Caco-2 (cell line): ENCODE data around the gene C17orf113. TPM values are rescaled to one million over a fixed set of nuclear protein-coding genes. Genes with fewer than 3 reads are reported as not detected.

ENCODE experiments used
- BruUV-seq: library from RNA; stranded (reverse); fragments of 400-500 nt; replicated peaks from 2 replicates; lab custom pipeline; 2021; lab: Mats Ljungman, UMichigan
- CTCF ChIA-PET: fragments of 300-600 bp; sonication (Branson Sonifier 250); formaldehyde crosslinking; loops from one replicate; lab custom pipeline; 2022; ENCODE audit warnings: antibody characterized with exemption; lab: Charles Lee
- POLR2A ChIA-PET: fragments of 300-600 bp; sonication (Branson Sonifier 250); formaldehyde crosslinking; loops from one replicate; lab custom pipeline; 2022; ENCODE audit warnings: antibody characterized with exemption; lab: Charles Lee
- DNase-seq, 2 experiments: peaks; one replicate each; pipeline versions ENCODE4 v3.0.0 to v3.0.0-alpha.2; 2020 to 2022
- H3K27me3 ChIP-seq: replicated peaks from 2 replicates; pipeline ENCODE4 v1.6.0; 2011; ENCODE audit warnings: low read length; ENCODE audit not compliant: control insufficient read depth, insufficient read depth
- H3K36me3 ChIP-seq: 2 replicates; pipeline ENCODE4 v1.5.1; 2011; ENCODE audit warnings: low read length; ENCODE audit not compliant: control insufficient read depth, insufficient read depth
- H3K4me1 ChIP-seq: fragments of 250-450 bp; sonication (Bioruptor Pico); 2 replicates; pipeline ENCODE4 v1.5.1; 2020; ENCODE audit warnings: mild to moderate bottlenecking
- H3K4me3 ChIP-seq: 2 replicates; pipeline ENCODE4 v1.5.1; 2011; ENCODE audit warnings: low read depth, mild to moderate bottlenecking, control low read depth, low read length
- H3K9me3 ChIP-seq: fragments of 250-450 bp; sonication (Bioruptor Pico); 2 replicates; pipeline ENCODE4 v1.5.1; 2020; ENCODE audit warnings: mild to moderate bottlenecking, moderate library complexity
- H3K27ac Mint-ChIP-seq: one replicate; pipeline ENCODE4 v1.8.0; 2022; ENCODE audit warnings: mixed read lengths; ENCODE audit not compliant: unreplicated experiment
- H3K27me3 Mint-ChIP-seq: one replicate; pipeline ENCODE4 v1.8.0; 2022; ENCODE audit warnings: mixed read lengths; ENCODE audit not compliant: insufficient read depth, unreplicated experiment
- H3K36me3 Mint-ChIP-seq: one replicate; pipeline ENCODE4 v1.8.0; 2022; ENCODE audit warnings: mild to moderate bottlenecking, mixed read lengths; ENCODE audit not compliant: insufficient read depth, unreplicated experiment
- H3K4me1 Mint-ChIP-seq: one replicate; pipeline ENCODE4 v1.8.0; 2022; ENCODE audit warnings: low read depth, mixed read lengths; ENCODE audit not compliant: unreplicated experiment
- H3K4me3 Mint-ChIP-seq: one replicate; pipeline ENCODE4 v1.8.0; 2022; ENCODE audit warnings: mild to moderate bottlenecking, moderate library complexity, mixed read lengths; ENCODE audit not compliant: unreplicated experiment
- H3K9me3 Mint-ChIP-seq: one replicate; pipeline ENCODE4 v1.8.0; 2022; ENCODE audit warnings: mixed read lengths; ENCODE audit not compliant: unreplicated experiment
- intact Hi-C: fragments of 100-400 bp; cut with micrococcal nuclease; formaldehyde crosslinking; loops from one replicate; pipeline ENCODE4 v1.10.0; 2022; ENCODE audit not compliant: unreplicated experiment
- total RNA-seq: library from RNA; stranded (reverse); gene quantifications from 2 replicates; pipeline ENCODE4 v1.2.3, GENCODE V29; 2022
- TF ChIP-seq, protein P1 (sequence below), 2 experiments: fragments of 200-600 bp in 1 of 2; IDR thresholded peaks; 1 replicate in 1 of 2; 2 replicates in 1 of 2; pipeline versions ENCODE4 v1.5.1 to v1.8.0; 2011 to 2022; ENCODE audit warnings: antibody characterized with exemption in 1 of 2, control low read depth in 1 of 2, inconsistent platforms in 1 of 2, low read depth in 1 of 2, low read length in 1 of 2, mild to moderate bottlenecking in 1 of 2, moderate library complexity in 1 of 2; ENCODE audit not compliant: insufficient read depth in 1 of 2, severe bottlenecking in 1 of 2, unreplicated experiment in 1 of 2

The C17orf113 gene
- total RNA-seq, 1 experiment from 2014 or later, result 4.7 TPM

DNA sequence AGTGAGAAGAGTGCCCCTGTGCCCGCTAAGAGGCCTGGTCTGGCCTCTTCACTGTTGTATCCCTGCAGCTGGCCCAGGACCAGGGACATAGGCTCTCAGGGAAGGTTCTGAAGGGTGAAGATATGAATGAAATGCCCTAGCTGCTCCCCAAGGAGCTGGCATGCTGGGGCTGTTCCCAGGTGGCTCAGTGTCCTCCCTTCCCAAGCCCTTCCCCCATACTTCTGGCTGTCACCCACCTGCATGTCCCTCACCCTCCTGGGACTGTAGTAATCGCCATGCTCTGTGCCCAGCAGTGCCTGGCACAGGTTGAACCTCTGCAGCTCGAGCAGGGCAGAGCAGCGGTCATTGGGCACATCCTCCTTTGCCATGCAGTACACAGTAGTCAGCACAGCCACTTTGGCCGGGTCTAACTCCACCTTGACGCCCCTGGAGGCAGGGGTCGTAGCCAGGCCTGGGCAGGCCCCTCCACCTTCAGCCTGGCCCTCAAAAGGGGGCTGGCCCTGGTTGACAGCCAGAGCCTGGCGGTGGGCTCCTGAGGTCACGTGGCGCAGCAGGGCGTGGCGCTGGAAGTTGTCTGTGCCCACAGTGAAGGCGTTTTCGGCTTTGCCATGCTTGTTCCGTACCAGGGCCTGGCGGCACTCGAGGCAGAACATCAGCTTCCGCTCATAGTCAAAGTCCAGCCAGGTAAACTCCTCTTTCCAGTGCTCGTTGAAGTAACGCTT, 7.6 kb downstream of the C17orf113 start:
- Histone ChIP-seq H3K36me3 (peaks cover 1% of the 10 kb centered on the region), H3K9me3 (no peaks in the 10 kb centered on the region), H3K4me3 (no peak overlapping the region), H3K27me3 (no peaks in the 10 kb centered on the region), H3K4me1 (no peaks in the 10 kb centered on the region)
- Mint-ChIP-seq H3K27me3 (no peaks in the 10 kb centered on the region), H3K36me3 (no peaks in the 10 kb centered on the region), H3K27ac (no peak overlapping the region), H3K4me1 (no peaks in the 10 kb centered on the region), H3K4me3 (no peak overlapping the region), H3K9me3 (no peaks in the 10 kb centered on the region)
- TF ChIP-seq, protein P1, sequence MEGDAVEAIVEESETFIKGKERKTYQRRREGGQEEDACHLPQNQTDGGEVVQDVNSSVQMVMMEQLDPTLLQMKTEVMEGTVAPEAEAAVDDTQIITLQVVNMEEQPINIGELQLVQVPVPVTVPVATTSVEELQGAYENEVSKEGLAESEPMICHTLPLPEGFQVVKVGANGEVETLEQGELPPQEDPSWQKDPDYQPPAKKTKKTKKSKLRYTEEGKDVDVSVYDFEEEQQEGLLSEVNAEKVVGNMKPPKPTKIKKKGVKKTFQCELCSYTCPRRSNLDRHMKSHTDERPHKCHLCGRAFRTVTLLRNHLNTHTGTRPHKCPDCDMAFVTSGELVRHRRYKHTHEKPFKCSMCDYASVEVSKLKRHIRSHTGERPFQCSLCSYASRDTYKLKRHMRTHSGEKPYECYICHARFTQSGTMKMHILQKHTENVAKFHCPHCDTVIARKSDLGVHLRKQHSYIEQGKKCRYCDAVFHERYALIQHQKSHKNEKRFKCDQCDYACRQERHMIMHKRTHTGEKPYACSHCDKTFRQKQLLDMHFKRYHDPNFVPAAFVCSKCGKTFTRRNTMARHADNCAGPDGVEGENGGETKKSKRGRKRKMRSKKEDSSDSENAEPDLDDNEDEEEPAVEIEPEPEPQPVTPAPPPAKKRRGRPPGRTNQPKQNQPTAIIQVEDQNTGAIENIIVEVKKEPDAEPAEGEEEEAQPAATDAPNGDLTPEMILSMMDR (IDR thresholded peaks at IDR 0.05; ENCODE audit: insufficient read depth in 1 of 2, low read depth in 1 of 2, low read length in 1 of 2, severe bottlenecking in 1 of 2, unreplicated experiment in 1 of 2), result no peak
- CTCF ChIA-PET, result interaction anchor here (0.7 kb wide), 1 partner anchor 39 kb away, joined by 5 read pairs; no protein-coding TSS in a partner anchor
- intact Hi-C loops, result no loop called here
- POLR2A ChIA-PET, result interaction anchor here (0.7 kb wide), 1 partner anchor 122 kb away, joined by 3 read pairs; no protein-coding TSS in a partner anchor
- no TSS peak for BruUV-seq
- no peak for DNase-seq

DNA sequence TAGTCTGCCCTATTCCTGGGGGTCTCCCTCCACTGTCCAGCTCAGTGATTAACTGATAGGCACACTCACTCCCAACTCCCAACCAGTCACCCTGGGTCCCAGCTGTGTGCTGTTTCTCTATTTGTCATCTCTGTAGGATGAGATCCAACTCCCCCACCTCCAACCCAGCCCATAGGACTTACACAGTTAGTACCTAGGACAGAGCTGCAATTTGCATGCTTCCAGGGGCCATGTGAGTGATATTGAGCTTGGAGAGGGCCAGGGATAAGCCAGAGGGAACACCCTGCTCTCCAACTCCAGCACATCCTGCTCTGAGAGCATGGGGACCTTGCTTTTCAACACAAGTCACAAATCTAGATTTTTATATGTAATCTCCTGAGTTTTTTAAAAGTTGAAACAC, 8.8 kb downstream of the C17orf113 start:
- TF ChIP-seq, protein P1 (IDR thresholded peaks at IDR 0.05; ENCODE audit: insufficient read depth in 1 of 2, low read depth in 1 of 2, low read length in 1 of 2, severe bottlenecking in 1 of 2, unreplicated experiment in 1 of 2), result no peak
- no TSS peak for BruUV-seq
- Histone ChIP-seq H3K27me3 (no peaks in the 10 kb centered on the region), H3K4me1 (no peaks in the 10 kb centered on the region), H3K4me3 (no peak overlapping the region), H3K9me3 (no peaks in the 10 kb centered on the region), H3K36me3 (peaks cover 1% of the 10 kb centered on the region)
- ChIA-PET POLR2A (no interaction called here), CTCF (interaction anchor here (0.7 to 1.5 kb wide), 3 partner anchors 11 to 40 kb away, joined by 4 to 5 read pairs (median 4); no protein-coding TSS in a partner anchor)
- no peak for DNase-seq
- Mint-ChIP-seq H3K4me1 (no peaks in the 10 kb centered on the region), H3K27me3 (no peaks in the 10 kb centered on the region), H3K27ac (no peak overlapping the region), H3K36me3 (no peaks in the 10 kb centered on the region), H3K9me3 (no peaks in the 10 kb centered on the region), H3K4me3 (no peak overlapping the region)
- intact Hi-C loops, result no loop called here

DNA sequence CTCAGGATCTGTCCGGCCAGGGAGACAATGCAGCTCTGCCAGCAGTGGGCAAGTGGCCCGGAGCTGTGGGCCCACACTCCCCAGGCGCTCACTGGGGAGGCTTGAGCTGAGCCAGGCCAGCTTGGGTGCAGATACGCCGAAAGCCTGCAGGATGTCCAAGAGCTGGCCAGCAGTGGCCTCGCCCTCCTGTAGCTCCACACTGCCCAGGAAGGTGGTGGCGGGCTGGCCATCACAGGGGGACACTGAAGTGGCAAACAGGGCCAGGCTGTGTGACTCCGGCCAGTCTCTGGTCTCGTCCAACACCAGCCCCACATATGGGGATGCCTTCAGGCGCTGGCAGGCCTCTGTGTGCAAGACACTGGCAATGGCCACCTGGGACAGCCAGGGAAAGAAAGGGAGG, 9.6 kb downstream of the C17orf113 start:
- Mint-ChIP-seq H3K36me3 (no peaks in the 10 kb centered on the region), H3K27ac (no peak overlapping the region), H3K27me3 (no peaks in the 10 kb centered on the region), H3K4me1 (no peaks in the 10 kb centered on the region), H3K4me3 (no peak overlapping the region), H3K9me3 (no peaks in the 10 kb centered on the region)
- CTCF ChIA-PET, result interaction anchor here (0.6 to 1.5 kb wide), 3 partner anchors 10 to 12 kb away, joined by 3 to 4 read pairs (median 4); no protein-coding TSS in a partner anchor
- H3K4me1 ChIP-seq, result no peaks in the 10 kb centered on the region
- TF ChIP-seq, protein P1 (IDR thresholded peaks at IDR 0.05; ENCODE audit: insufficient read depth in 1 of 2, low read depth in 1 of 2, low read length in 1 of 2, severe bottlenecking in 1 of 2, unreplicated experiment in 1 of 2), result no peak
- no TSS peak for BruUV-seq
- intact Hi-C loops, result no loop called here
- H3K27me3 ChIP-seq, result no peaks in the 10 kb centered on the region
- H3K36me3 ChIP-seq, result peaks cover 1% of the 10 kb centered on the region
- no peak for DNase-seq
- POLR2A ChIA-PET, result no interaction called here
- H3K9me3 ChIP-seq, result no peaks in the 10 kb centered on the region
- H3K4me3 ChIP-seq, result no peak overlapping the region
